ENCODE results near the gene SNX27. TPM values are rescaled to one million over a fixed set of nuclear protein-coding genes. Genes with fewer than 3 reads are reported as not detected.

The SNX27 gene
- polyA plus RNA-seq, 1 experiment, result 23.8 TPM

GRCh38 chr1:151720974-151721787, 109.3 kb downstream of the SNX27 start, which contains the start of gene RIIAD1:
RIIAD1 (plus strand) TSS chr1:151721522; CDS start chr1:151721537, 15 bp downstream.
- TF ChIP-seq CTCF (IDR thresholded peaks at IDR 0.05; ENCODE audit: low read depth, low read length), result no peak
- no peak within 1 kb of the TSS for H3K27ac ChIP-seq (ENCODE audit: low read depth, low read length)
- DNase-seq (ENCODE audit: low read depth, low spot score), result no peak
- peak within 1 kb of the TSS; percentile 53 for H3K4me3 ChIP-seq (ENCODE audit: low read depth, low read length)
- no peaks in the 10 kb centered on the region for H3K9me3 ChIP-seq (ENCODE audit: control insufficient read depth, insufficient read depth, low read length)
- POLR2A ChIA-PET, result no interaction called here
- CTCF ChIA-PET, result interaction anchor here (0.7 to 1.9 kb wide), 4 partner anchors 13 to 127 kb away, joined by 3 to 16 read pairs (median 4); no protein-coding TSS in a partner anchor
- peaks cover 53% of the 10 kb centered on the region for H3K27me3 ChIP-seq (ENCODE audit: control insufficient read depth, insufficient read depth, low read length)

GRCh38 chr1:151721788-151722510, 110.1 kb downstream of the SNX27 start:
- Histone ChIP-seq H3K27me3 (ENCODE audit: control insufficient read depth, insufficient read depth, low read length) (peaks cover 47% of the 10 kb centered on the region), H3K27ac (ENCODE audit: low read depth, low read length) (no peak overlapping the region), H3K4me3 (ENCODE audit: low read depth, low read length) (peak overlapping the region; percentile 53), H3K9me3 (ENCODE audit: control insufficient read depth, insufficient read depth, low read length) (no peaks in the 10 kb centered on the region)
- CTCF ChIA-PET, result interaction anchor here (0.7 to 1.2 kb wide), 2 partner anchors 17 to 23 kb away, joined by 3 to 4 read pairs; no protein-coding TSS in a partner anchor
- POLR2A ChIA-PET, result interaction anchor here (1.2 kb wide), 1 partner anchor 146 kb away, joined by 3 read pairs; no protein-coding TSS in a partner anchor
- no peak for DNase-seq (ENCODE audit: low read depth, low spot score)
- no peak for TF ChIP-seq CTCF (IDR thresholded peaks at IDR 0.05; ENCODE audit: low read depth, low read length)

GRCh38 chr1:151723726-151724370, 112.0 kb downstream of the SNX27 start:
- no peak for TF ChIP-seq CTCF (IDR thresholded peaks at IDR 0.05; ENCODE audit: low read depth, low read length)
- POLR2A ChIA-PET, result no interaction called here
- Histone ChIP-seq H3K9me3 (ENCODE audit: control insufficient read depth, insufficient read depth, low read length) (no peaks in the 10 kb centered on the region), H3K27ac (ENCODE audit: low read depth, low read length) (no peak overlapping the region), H3K27me3 (ENCODE audit: control insufficient read depth, insufficient read depth, low read length) (peaks cover 36% of the 10 kb centered on the region), H3K4me3 (ENCODE audit: low read depth, low read length) (no peak overlapping the region)
- no peak for DNase-seq (ENCODE audit: low read depth, low spot score)
- CTCF ChIA-PET, result no interaction called here

GRCh38 chr1:151728151-151729054, 116.6 kb downstream of the SNX27 start:
- Histone ChIP-seq H3K9me3 (ENCODE audit: control insufficient read depth, insufficient read depth, low read length) (no peaks in the 10 kb centered on the region), H3K4me3 (ENCODE audit: low read depth, low read length) (no peak overlapping the region), H3K27me3 (ENCODE audit: control insufficient read depth, insufficient read depth, low read length) (peaks cover 44% of the 10 kb centered on the region), H3K27ac (ENCODE audit: low read depth, low read length) (no peak overlapping the region)
- POLR2A ChIA-PET, result interaction anchor here (0.7 kb wide), 1 partner anchor 8 kb away, joined by 5 read pairs; no protein-coding TSS in a partner anchor
- TF ChIP-seq CTCF (IDR thresholded peaks at IDR 0.05; ENCODE audit: low read depth, low read length), result no peak
- CTCF ChIA-PET, result interaction anchor here (0.9 to 1.2 kb wide), 5 partner anchors 35 to 194 kb away, joined by 3 to 4 read pairs (median 3); no protein-coding TSS in a partner anchor
- peak; percentile 16 for DNase-seq (ENCODE audit: low read depth, low spot score)

All from AG04450 (cell line).